GM21717 (cell line): ENCODE measurements around the gene TSPEAR.
"Not testable (repeated sequence)": the region's sequence is repeated elsewhere in the genome, so short reads cannot be mapped to it uniquely, and the experiment has no call there.

Experiments
- ATAC-seq: cut with Tn5 transposase; IDR thresholded peaks from one replicate; pipeline ENCODE4 v1.9.1; 2021; ENCODE audit warnings: mild to moderate bottlenecking, moderate library complexity; ENCODE audit not compliant: unreplicated experiment

Gene TSPEAR

DNA sequence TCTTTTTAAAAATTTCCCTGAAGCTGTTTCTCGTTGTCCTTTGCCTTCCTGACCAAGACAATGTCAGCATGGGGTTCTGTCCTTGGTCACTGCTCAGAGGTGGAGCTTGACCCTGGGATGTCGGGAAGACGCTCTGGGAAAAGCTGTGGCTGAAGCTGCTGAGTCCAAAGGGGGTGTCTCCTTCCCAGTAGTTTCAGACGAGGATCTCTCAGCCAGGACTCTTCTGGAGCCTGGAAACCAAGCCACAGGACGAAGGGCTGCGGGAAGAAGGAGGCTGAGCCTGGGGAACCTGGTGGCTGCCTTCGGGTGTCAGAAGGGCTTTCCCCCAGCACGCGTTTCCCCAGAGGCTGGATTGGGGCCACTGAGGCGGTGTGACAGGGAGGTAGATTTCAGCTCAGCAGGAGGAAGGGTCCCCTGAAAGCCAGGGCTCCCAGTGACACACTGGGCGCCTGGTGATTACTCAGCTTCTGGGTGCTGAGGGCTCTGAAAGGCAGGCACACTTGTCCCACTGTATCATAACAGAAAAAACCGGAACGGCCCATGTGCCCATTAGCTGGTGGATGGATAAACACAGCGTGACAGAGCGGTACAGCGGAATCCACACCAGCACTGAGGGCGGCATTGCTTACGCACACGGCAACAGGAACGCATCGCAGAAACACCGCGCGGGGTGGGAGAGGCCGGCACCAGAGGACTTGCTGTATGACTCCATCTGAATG lies 24.4 kb downstream of the TSPEAR start:
- ATAC-seq, result no peak

DNA sequence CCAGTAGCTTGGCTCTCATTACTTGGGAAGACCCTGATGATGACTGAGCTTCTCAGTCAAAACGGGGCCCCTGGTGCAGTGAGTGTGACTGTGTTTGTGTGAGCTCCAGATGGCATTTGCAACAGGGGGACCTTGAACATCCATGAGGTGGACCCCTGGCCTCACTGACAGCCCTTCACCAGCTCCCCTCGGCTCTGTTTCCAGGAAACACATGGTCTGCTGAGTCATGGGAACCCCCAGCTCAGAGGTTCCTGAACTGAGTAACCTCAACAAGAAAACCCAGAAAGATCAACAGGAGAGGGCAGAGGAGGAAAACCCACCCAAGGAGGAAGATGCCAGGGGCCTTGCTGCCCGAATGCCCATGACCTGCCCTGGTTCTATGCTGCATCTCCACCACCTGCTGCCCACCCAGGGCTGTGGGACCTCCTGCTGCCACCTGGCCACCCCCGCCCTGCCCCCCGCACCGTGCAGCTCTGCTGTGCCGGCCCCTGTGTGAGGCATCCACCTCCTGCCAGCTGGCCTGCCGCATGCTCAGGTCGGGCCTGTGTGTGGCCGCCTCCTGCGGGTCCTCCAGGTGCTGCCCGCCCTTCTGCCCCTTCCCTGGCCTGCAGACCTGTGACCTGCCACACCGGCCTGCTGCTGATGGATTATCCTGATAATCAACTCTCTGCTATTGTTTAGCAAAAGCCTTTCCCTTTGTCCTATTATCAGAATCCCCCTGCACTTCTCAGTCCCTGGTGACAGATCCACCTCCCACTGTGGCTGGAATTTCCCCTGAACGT lies 25.2 kb downstream of the TSPEAR start:
- ATAC-seq, result no peak

DNA sequence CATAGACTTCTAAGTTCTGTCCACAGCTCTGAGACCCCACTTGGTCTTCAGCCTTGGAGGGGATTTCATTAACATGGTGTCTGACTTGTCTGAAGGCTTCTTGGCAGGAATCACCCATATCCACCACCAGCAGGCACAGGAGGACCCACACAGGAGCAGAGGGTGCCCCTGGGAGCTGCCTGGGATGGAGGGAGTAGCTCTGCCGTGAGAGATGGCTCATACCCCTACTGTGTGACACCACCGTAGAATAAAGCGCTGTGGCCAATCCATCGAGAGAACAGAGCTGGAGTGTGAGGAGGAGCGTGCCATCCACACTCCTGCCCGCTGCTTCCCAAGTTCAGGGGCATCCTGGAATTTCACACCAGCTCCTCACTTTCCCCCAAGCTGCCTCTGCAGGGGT lies 26.3 kb downstream of the TSPEAR start:
- ATAC-seq, result not testable (repeated sequence)

DNA sequence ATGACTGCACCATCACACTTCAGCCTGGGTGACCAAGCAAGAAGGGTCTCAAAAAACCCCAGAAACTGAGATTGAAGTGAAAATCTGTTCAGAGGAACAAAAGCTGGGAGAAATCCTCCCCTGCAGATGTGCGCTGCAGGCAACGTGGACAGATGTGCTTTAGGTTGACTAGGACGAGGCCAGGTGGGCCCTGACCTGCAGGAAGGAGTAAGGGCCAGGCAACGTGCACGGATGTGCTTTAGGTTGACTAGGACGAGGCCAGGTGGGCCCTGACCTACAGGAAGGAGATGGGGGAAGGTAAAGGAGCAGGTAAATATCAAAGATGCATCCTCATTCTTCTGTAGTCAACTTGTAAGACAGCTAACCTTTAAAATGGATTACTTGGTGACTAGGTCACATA lies 26.9 kb downstream of the TSPEAR start:
- ATAC-seq, result no peak

DNA sequence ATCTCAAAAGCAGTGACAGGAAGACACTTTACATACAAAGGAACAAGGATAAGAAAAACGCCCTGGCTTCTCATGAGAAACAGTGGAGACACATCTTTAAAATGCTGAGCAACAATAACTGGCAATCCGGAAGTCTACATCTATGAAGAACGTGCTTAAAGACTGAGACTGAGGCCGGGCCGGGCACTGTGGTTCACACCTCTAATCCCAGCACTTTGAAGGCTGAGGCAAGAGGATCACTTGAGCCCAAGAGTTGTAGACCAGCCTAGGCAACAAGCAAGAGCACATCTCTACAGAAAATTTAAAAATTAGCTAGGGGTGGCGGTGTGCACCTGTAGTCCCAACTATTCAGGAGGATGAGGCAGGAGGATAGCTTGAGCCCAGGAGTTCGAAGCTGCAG lies 27.3 kb downstream of the TSPEAR start:
- ATAC-seq, result no peak

DNA sequence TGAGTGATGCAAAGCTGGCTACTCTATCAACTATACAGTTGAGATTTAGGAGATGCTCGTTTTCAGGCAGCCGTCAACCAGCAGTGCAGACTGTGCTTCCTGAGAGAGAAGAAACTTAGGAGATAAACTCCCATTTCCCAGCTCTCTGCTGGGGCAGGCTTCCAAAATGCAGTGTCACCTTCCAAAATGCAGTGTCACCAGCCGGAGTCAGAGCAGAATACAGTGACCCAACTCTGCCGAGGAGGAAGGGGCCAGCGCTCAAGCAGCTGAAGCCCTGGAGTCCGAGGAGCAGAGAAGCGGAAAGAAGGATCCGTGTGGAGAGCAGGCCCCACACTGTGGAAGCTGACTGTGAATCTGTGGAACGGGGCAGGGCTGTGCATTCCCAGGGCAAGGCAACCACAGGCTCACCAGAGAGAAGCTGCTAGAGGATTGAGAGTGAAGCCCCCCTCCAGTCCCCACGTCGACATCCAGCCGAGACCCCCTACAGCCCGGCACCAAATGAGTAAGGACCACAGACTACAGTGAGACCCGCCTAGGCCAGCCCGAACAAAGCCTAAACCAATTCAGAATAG lies 28.7 kb downstream of the TSPEAR start:
- no peak for ATAC-seq

DNA sequence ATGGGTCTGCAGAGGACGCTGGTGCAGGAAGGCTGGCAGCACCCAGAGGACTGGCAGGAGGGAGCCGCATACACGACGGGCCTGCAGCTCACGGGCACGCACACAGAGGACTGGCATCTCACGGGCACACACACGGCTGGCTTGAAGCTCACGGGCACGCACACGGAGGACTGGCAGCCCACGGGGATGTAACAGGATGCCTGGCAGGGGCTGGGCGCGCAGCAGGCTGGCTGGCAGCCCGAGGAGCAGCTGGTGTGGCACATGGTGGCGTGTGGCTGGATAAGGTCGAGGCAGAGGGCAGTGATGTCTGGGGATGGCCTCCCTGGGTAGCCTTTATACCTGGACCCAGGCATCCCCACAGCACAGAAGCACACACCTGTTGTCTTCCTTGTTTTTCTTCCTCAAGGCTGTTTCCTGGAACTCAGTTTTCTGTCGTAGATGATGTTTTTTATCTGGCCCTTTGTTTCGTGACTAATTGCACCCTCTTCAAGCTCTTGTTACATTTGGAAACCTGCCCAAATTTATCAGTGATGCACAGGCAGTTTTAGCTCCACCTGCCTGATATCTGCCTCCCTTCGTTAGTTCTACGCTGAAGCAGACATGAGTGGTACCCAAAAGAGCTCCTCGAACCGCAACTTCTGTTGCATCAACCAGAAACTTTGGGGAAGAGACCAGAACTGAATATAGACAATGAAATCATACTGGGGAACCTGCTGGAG lies 29.4 kb downstream of the TSPEAR start, which contains the start of gene KRTAP12-1:
Gene KRTAP12-1 (minus strand): TSS at position 303 of the 719 bp plus-strand sequence. CDS start 40 bp downstream, at position 263.
- ATAC-seq, result no peak

DNA sequence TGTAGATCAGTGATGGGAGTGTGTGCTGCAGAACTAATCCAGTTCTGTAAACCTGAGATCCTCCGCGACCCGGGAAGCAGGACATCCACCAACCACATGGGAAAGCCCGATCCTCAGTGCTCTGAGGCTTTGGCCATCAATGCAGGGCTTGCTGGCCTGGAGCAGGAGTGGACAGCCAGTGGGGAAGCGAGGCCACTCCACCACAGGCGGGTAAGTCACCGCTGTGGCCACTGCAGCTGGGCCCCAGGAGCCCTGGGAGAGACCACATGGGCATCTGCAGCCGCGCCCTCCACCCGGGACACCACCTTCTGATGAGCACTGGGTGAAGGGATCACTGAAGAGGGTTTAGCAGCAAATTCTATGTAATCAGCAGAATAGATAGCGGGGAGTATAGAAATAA lies 30.2 kb downstream of the TSPEAR start:
- no peak for ATAC-seq

DNA sequence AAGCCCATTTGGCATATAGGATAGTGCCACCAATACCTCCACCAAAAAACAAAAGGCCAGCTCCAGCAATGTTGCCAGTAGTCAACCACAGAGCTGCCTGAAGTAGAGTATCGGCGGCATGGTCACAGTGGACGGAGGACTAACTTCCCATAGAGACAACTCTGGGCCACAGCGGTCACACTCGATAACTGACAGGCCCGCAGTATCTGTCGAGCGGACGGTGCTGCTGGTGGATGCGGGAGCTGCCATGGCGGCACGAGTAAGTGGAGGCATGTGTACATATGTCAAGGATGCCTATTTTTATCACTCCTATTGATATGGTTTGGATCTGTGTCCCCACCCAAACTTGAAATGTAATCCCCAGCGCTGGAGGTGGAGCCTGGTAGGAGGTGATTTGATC lies 33.5 kb downstream of the TSPEAR start:
- no peak for ATAC-seq

- ATAC-seq, result no peak
Measured at GRCh38 chr21:44671911-44672310, 39.5 kb downstream of the TSPEAR start.

GRCh38 chr21:44670642-44671432 lies 40.5 kb downstream of the TSPEAR start:
- ATAC-seq, result no peak

DNA sequence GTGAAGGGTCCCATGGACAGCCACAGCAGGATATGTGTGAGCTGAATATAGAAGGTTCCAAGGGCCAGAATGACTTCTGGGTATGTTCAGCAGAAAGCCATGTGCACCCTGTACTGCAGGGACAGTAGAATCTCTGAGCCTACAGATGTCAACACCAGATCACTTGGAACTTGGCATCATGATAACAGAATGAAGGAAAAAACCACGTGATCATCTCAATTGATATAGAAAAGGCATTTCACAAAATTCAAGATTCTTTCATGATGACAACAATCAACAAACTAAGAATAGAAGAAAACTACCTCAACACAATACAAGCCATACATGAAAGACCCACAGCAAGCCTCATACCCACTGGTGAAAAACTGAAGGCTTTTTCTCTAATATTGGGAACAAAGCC lies 43.8 kb downstream of the TSPEAR start:
- no peak for ATAC-seq

- ATAC-seq, result no peak
Measured at GRCh38 chr21:44666401-44667320, 44.7 kb downstream of the TSPEAR start, which contains the start of gene KRTAP12-2. KRTAP12-2 (minus strand) TSS chr21:44666927; CDS start chr21:44666886, 41 bp downstream.

DNA sequence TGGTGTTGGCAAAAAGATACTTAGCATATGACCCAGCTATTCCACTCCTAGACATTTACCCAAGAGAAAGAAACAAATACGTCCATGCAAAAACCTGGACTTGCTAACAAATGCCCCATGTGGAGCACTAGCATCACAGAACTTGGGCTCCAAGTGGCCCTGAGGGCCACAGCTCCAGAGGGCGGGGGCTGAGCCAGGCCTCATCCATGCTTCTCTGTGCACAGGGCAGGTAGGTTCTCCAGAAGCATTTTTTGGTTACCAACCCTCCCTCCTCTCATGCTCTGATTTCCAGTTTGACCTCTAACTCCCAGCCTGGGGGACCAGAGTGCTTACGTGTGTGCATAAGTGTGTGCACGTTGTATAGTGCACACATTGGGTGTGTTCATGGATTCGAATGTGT lies 46.7 kb downstream of the TSPEAR start:
- ATAC-seq, result no peak

GRCh38 chr21:44661567-44661966 lies 49.8 kb downstream of the TSPEAR start:
- not testable (repeated sequence) for ATAC-seq

- ATAC-seq, result no peak
Measured at GRCh38 chr21:44658913-44659595, 52.3 kb downstream of the TSPEAR start.

GRCh38 chr21:44658541-44658910 lies 52.8 kb downstream of the TSPEAR start:
- ATAC-seq, result no peak

- no peak for ATAC-seq
Measured at GRCh38 chr21:44657635-44658540, 53.5 kb downstream of the TSPEAR start, which contains the start of gene KRTAP12-3. KRTAP12-3 (plus strand) TSS chr21:44657932; CDS start chr21:44657980, 48 bp downstream.
